Neural cell (in vitro differentiated cells): ENCODE measurements around the gene NKX2-8.

Experiments used
- CTCF ChIP-seq: fragments of 450-650 bp; IDR thresholded peaks from 2 replicates; pipeline ENCODE4 v1.5.1; 2014; ENCODE audit warnings: antibody characterized with exemption, mild to moderate bottlenecking, moderate library complexity; ENCODE audit not compliant: poor library complexity, severe bottlenecking
- EP300 ChIP-seq: fragments of 450-650 bp; conservative IDR thresholded peaks from 2 replicates; pipeline ENCODE4 v1.6.1; 2014; ENCODE audit warnings: antibody characterized with exemption, mild to moderate bottlenecking, moderate library complexity; ENCODE audit not compliant: poor library complexity, severe bottlenecking
- EZH2 ChIP-seq: fragments of 200-600, 300-800 bp; shearing (Covaris generic), sonication (generic); IDR thresholded peaks from 2 replicates; pipeline ENCODE4 v1.6.1; 2014; ENCODE audit warnings: antibody characterized with exemption, low read length, borderline replicate concordance, mild to moderate bottlenecking; ENCODE audit not compliant: insufficient read depth, poor library complexity, severe bottlenecking
- MXI1 ChIP-seq: fragments of 450-650 bp; conservative IDR thresholded peaks from 2 replicates; pipeline ENCODE4 v1.6.1; 2014; ENCODE audit warnings: antibody characterized with exemption, mild to moderate bottlenecking; ENCODE audit not compliant: poor library complexity, severe bottlenecking
- POLR2AphosphoS5 ChIP-seq: IDR thresholded peaks from 2 replicates; pipeline ENCODE4 v1.6.1; 2012
- RAD21 ChIP-seq: fragments of 450-650 bp; conservative IDR thresholded peaks from 2 replicates; pipeline ENCODE4 v1.6.1; 2014; ENCODE audit warnings: antibody characterized with exemption, mild to moderate bottlenecking, moderate library complexity
- REST ChIP-seq: IDR thresholded peaks from 2 replicates; pipeline ENCODE4 v1.6.1; 2012; ENCODE audit warnings: borderline replicate concordance
- SMC3 ChIP-seq: fragments of 450-650 bp; conservative IDR thresholded peaks from 2 replicates; pipeline ENCODE4 v1.6.1; 2014; ENCODE audit warnings: antibody characterized with exemption, mild to moderate bottlenecking, moderate library complexity; ENCODE audit not compliant: poor library complexity
- TAF1 ChIP-seq: IDR thresholded peaks from 2 replicates; pipeline ENCODE4 v1.6.1; 2012; ENCODE audit warnings: low read depth

DNA sequence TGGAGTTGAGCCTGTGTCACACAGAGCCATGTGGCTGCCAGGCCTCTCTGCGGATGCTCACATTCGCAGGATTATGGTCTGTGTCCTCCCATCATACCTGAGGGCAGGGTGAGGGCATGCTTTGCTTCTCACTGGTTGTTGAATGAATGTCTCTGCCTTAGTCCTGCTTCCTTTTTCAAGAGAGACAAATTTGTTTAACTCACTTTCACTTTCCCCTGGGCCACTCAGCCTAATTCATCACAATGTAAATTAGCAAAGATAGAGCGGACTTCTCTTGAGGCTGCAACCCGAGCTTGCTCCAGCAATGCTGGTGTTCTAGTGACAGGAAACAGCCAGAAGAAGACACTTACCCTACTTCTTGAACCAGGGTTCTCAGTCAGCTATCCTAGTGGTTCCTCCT lies 43.7 kb upstream of the NKX2-8 start:
- no peak for TF ChIP-seq EZH2
- no peak for TF ChIP-seq POLR2AphosphoS5
- TF ChIP-seq CTCF = no peak
- no peak for TF ChIP-seq MXI1
- TF ChIP-seq REST = no peak
- TF ChIP-seq EP300 = no peak
- no peak for TF ChIP-seq TAF1
- no peak for TF ChIP-seq RAD21
- no peak for TF ChIP-seq SMC3
